GM08714 (cell line): ENCODE measurements around the gene ADH1C.

Source experiments
- H3K4me3 ChIP-seq: fragments of 200-500 bp; sonication (Bioruptor generic); 2 replicates; pipeline ENCODE4 v1.5.1; 2014; ENCODE audit warnings: mild to moderate bottlenecking, low read length, inconsistent platforms
- ZNF274 ChIP-seq: IDR thresholded peaks from 2 replicates; pipeline ENCODE4 v1.6.1; 2012; ENCODE audit warnings: mild to moderate bottlenecking, low read depth, low read length

ADH1C gene

DNA sequence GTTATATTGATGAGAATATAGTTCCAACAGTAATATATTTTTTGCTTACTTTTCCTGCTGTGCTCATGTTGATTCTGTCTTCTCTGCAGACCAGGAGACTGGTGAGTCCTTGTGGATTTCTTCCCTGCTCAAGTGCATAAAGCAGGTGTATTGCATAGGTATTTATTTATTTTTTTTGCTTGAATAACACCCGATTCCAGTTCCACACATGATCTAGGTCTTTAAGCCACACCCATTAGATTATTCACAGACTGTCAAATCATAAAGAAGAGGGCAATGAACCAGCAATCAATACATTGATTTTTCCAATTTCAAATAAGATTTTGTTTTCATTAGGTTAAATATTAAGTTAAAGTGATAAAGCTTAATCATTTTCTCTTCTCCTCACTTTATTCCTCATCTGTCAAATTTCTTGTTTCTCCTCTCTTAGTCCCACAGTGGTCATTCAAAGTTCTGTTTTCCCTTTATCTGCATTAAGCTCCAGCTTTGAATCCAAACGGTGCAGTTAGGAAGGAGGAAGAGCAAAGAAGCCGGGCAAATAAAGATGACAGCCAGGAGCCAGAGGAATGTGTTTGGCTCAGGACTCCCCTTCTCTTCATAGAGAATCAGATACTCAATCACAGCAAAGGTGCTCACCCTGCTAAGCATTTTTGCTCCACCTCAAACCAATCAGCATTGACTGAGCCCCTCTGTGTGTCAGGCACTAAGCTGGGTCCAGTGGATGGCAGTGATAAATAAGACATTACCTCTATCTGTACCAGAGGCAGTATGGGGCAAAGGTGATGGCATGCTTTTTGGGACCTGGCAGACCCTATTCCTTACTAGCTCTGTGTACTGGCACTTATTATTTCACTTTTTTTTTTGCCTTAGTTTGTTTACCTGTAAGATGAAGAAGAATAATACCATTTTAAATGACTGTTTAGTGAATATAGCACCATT, 61.4 kb downstream of the ADH1C start, which contains the start of gene ADH1A:
ADH1A (minus strand) TSS at position 138 of the 939 bp plus-strand sequence; CDS start at position 67, 71 bp downstream.
- H3K4me3 ChIP-seq, result no peak within 1 kb of the TSS
- TF ChIP-seq ZNF274, result no peak
